NCI-H1436 (cell line): Measurements from ENCODE around the gene OTC.
A peak's percentile ranks its signal among the peaks of the same experiment; 100 is the strongest.

Experiments
- DNase-seq: peaks from one replicate; lab custom pipeline; 2025; lab: John Stamatoyannopoulos, UW

The OTC gene

GRCh38 chrX:38352362-38352761, at the start of gene OTC:
Gene OTC, plus strand, starts transcription at chrX:38352604. Its CDS starts 93 bp downstream, at chrX:38352697.
- DNase-seq: no peak

DNA sequence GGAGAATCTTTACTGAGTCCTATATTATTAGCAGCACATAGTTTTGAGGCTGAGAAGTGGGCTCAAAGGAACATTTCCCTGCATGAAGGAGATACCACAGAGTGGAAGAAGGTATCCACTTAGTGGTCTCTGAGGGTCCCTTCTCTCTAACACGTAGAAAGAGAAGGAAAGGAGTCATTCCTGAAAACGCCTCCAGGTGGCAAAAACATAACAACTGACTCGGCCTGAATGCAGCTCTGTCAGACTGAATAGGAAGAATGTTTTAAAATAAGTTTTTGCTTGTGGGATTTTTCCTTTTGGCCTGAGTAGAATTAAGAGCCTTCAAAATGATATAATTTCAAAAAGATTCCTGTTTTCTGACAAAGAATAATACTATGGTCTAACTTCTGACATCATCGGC, 48.4 kb upstream of the OTC start:
- no peak for DNase-seq

GRCh38 chrX:38305971-38306370, 46.4 kb upstream of the OTC start:
- no peak for DNase-seq

DNA sequence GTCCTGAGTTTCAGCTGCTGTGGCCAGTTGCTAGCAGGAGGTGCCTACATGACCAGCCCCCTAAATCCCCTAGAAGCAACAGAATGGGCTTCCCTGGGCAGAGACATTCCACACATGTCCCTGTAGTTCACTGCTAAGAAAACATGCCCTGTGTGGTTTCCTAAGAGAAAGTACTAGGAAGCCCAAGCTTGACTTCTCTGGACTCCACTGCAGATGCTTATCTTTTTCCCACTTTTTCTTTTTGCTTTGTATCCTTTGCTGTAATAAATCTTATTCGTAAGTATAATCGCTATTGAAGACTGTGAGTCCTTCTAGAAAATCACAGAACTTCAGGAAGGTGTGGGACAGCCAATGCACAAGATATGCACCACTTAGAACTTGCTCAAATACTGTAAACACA, 40.7 kb upstream of the OTC start:
- no peak for DNase-seq

GRCh38 chrX:38312436-38312835, 40.0 kb upstream of the OTC start:
- no peak for DNase-seq

DNA sequence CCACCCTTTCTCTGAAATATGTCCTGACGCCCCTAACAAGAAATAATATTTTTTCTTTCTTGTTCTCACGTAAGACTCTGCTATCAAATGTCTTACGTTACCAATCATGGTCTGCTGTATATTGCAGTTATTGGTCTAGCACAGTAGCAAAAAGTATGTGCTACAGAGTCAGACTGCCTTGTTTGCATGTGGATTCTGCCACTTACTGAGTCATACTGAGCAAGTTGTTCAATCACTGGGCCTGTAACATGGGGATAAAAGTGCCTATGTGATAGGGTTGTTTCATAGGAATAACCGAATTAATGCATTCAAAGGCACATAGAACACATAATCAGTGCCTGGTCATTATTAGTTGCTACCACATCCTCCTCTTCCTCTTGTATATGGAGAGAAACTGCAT, 39.2 kb upstream of the OTC start:
- no peak for DNase-seq

- no peak for DNase-seq
Measured at GRCh38 chrX:38315186-38315585, 37.2 kb upstream of the OTC start.

GRCh38 chrX:38318196-38318595, 34.2 kb upstream of the OTC start:
- no peak for DNase-seq

- DNase-seq: no peak
Measured at GRCh38 chrX:38318606-38319005, 33.8 kb upstream of the OTC start.

DNA sequence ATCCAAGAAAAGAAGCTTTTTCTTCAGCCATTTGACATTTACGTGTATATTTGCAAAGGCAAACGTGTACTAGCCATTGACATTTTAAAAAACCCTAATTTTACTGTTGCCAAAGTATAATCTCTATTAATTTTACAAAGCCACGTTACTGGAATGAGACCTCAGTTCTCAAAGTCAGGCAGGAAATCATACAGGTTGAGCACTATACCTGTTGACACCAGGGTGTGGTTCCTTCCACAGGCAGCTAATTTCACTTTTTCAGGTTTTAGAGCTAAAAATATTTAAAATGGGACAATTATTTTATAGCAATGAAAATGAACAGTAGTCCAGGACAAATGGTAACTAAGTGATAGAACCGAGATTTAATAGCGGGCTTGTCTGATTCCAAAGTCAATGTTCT, 31.6 kb upstream of the OTC start:
- no peak for DNase-seq

DNA sequence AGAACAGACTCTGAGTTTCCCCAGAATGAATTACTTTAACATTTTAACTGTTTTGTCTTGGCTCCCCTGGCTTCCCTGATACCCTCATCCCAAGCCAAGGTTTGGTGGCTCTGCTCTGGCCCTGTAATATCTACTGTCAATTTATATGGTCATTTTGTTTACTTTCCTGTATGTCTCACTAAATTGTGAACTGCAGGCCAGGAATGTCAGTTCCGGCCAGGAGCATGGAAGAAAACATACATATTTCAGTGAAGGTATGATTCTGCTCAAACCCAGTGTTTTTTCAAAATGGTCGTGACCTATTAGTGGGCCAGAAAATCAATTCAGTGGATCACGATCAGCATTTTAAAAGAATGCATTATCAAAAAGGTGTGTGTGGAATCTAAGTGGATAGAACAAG, 26.3 kb upstream of the OTC start:
- DNase-seq: no peak

DNA sequence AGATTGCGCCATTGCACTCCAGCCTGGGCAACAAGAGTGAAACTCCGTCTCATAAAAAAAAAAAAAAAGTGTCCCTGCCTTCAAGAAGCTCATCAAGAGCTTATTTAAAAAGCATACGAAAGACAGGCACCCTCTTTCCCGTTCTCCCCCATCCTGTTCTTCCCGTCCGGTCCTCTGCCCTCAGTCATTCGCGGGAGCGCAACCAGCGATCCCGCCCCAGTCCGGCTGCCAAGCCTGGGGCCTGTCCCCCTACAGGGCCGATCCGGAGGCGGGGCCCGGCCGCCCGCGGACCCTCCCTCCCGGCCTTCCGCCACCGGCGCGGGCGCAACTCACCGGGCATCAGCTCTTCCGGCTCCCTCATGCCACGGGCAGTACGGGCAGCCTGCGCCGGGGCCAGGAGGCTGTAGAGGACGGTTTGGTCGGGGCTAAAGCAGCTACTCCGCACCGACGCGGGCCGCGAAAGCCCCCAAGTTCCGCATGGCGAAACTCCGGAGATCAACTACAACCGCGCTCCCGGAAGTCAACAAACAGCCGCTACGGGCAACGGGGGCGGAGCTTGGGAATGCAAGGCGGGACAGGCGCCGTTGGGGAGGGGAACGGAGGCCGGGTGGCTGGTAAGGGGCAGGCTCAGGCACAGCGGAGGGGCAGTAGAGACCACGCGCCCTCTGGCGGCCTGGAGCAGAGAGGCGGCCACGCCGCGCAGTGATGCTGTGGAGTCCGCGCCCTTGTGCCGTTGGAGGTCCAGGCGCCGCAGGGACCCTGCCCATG, 25.2 kb upstream of the OTC start, which contains the start of gene RPGR:
RPGR (minus strand) TSS at position 503 of the 768 bp plus-strand sequence; CDS start at position 361, 142 bp downstream.
- DNase-seq: peak; percentile 81

DNA sequence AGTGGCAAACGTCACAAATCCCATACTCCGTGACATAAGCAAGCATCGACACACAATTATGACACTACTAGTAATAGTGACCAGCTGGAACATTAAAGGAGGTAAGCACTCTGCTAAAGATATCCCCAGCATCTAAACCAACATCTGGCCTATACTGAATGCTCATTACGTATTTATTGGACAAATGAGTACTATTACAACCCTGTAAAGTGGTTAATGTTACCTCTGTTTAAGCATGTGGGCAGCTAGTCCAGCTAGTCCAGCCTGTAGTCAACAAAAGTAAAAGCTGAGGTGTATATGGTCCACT, 24.7 kb upstream of the OTC start:
- DNase-seq: no peak

GRCh38 chrX:38332505-38332904, 19.9 kb upstream of the OTC start:
- DNase-seq: no peak

GRCh38 chrX:38335382-38335781, 17.0 kb upstream of the OTC start:
- no peak for DNase-seq

GRCh38 chrX:38336538-38337240, 15.7 kb upstream of the OTC start:
- no peak for DNase-seq

DNA sequence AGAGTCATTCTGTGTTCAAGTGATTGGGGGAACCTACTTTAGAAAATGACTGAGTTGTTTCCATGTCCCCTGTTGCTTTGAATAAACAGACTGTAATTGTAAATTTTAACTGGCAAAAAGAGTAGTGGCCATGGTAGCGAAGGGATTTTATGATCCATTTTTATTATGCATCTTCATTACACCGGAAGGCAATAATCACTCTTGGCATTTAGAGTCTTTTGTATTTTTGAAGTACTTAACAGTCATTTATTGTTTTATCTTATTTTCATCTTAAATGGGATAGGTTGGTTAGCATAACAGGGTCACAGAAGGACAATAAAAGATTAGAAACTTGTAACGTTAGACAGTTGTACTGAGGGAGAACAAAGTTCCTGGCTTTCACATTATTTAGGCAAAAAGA, 11.0 kb upstream of the OTC start:
- DNase-seq: no peak

GRCh38 chrX:38342853-38343778, 9.3 kb upstream of the OTC start:
- no peak for DNase-seq

DNA sequence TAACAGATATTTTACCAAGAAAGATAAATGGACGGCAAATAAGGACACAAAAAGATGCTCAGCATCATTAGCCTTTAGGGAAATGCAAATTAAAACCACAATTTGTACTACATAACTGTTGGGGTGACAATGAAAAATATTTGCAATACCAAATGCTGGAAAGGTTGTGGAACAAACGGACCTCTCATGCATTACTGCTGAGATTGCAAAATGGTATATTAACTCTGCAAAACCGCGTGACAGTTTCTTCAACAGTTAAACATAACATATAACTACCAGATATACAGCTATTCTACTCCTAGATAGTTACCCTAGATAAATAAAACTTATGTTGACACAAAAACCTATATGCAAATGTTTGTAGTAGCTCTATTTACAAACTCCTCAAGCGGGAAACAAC, 6.3 kb upstream of the OTC start:
- no peak for DNase-seq

- no peak for DNase-seq
Measured at GRCh38 chrX:38347136-38347535, 5.3 kb upstream of the OTC start.

DNA sequence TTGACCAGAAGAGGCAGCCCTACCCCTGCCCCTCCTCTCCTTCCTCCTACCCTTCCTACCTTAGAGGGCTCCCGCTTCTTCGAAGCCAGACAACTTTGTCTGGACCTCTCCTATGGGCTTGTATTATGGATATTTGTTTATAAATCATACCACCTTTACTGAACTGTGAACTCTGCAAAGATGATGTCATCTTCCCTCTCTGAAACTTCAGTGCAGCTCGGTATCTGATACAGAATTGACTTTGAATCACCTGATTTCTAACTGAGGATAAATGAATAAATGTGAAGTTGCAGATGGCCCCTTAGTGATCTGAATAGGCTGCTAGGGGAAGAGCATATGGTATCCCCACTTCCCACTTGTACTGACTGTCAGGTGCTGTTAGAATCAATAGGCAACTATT, 1.1 kb upstream of the OTC start:
- no peak for DNase-seq

GRCh38 chrX:38356401-38356800, 4.0 kb downstream of the OTC start:
- no peak for DNase-seq
